NB4 (cell line): ENCODE results near the gene KLHL8.
"Not testable (repeated sequence)": the region's sequence is repeated elsewhere in the genome, so short reads cannot be mapped to it uniquely, and the experiment has no call there.

Experiments used
- DNase-seq: peaks from one replicate; pipeline ENCODE4 v3.0.0; 2010; ENCODE audit warnings: low read depth
- H3K4me3 ChIP-seq: one replicate; pipeline ENCODE4 v1.5.1; 2011; ENCODE audit warnings: mild to moderate bottlenecking, low read depth, low read length, moderate library complexity
- MYC ChIP-seq: IDR thresholded peaks from 2 replicates; pipeline ENCODE4 v1.6.1; 2011; ENCODE audit warnings: low read depth, low read length
- POLR2A ChIP-seq: IDR thresholded peaks from 2 replicates; pipeline ENCODE4 v1.6.1; 2011; ENCODE audit warnings: mild to moderate bottlenecking; ENCODE audit not compliant: insufficient read length; ENCODE audit errors: extremely low read depth
- TF ChIP-seq, protein P1 (sequence below): IDR thresholded peaks from 2 replicates; pipeline ENCODE4 v1.6.1; 2011; ENCODE audit warnings: low read depth, low read length
- TF ChIP-seq, protein P2 (sequence below): IDR thresholded peaks from one replicate; pipeline ENCODE4 v1.5.1; 2012; ENCODE audit warnings: low read depth, low read length

Gene KLHL8

GRCh38 chr4:87153078-87153870 lies 67.1 kb downstream of the KLHL8 start:
- TF ChIP-seq POLR2A = no peak
- TF ChIP-seq, protein P1, sequence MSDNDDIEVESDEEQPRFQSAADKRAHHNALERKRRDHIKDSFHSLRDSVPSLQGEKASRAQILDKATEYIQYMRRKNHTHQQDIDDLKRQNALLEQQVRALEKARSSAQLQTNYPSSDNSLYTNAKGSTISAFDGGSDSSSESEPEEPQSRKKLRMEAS = no peak
- no peak for DNase-seq
- H3K4me3 ChIP-seq = no peak overlapping the region

- DNase-seq = no peak
- TF ChIP-seq, protein P1 = no peak
- TF ChIP-seq, protein P2, sequence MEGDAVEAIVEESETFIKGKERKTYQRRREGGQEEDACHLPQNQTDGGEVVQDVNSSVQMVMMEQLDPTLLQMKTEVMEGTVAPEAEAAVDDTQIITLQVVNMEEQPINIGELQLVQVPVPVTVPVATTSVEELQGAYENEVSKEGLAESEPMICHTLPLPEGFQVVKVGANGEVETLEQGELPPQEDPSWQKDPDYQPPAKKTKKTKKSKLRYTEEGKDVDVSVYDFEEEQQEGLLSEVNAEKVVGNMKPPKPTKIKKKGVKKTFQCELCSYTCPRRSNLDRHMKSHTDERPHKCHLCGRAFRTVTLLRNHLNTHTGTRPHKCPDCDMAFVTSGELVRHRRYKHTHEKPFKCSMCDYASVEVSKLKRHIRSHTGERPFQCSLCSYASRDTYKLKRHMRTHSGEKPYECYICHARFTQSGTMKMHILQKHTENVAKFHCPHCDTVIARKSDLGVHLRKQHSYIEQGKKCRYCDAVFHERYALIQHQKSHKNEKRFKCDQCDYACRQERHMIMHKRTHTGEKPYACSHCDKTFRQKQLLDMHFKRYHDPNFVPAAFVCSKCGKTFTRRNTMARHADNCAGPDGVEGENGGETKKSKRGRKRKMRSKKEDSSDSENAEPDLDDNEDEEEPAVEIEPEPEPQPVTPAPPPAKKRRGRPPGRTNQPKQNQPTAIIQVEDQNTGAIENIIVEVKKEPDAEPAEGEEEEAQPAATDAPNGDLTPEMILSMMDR = no peak
- TF ChIP-seq POLR2A = no peak
- no peak overlapping the region for H3K4me3 ChIP-seq
Measured at GRCh38 chr4:87152310-87153041, 67.9 kb downstream of the KLHL8 start.

DNA sequence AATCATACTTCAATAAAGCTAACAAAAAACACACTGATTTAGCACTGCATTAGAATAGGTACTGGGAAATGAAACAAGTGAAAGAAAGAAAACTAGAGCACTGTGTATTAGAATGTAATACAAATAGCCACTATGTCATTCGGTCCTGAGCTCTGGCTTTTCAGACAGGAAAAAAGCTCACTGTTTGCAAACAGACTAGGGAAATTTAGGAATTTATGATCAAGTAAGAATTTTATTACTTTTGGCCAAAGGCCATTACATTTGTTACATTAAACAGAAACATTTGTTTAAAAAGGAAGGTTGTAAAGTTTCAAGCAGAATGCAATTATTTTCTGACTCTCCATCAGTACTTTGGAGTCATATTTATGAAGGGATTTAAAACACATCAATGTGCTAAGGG lies 68.7 kb downstream of the KLHL8 start:
- DNase-seq = no peak
- TF ChIP-seq, protein P2 = no peak
- no peak for TF ChIP-seq POLR2A
- TF ChIP-seq, protein P1 = no peak
- TF ChIP-seq MYC = no peak
- H3K4me3 ChIP-seq = no peak overlapping the region

DNA sequence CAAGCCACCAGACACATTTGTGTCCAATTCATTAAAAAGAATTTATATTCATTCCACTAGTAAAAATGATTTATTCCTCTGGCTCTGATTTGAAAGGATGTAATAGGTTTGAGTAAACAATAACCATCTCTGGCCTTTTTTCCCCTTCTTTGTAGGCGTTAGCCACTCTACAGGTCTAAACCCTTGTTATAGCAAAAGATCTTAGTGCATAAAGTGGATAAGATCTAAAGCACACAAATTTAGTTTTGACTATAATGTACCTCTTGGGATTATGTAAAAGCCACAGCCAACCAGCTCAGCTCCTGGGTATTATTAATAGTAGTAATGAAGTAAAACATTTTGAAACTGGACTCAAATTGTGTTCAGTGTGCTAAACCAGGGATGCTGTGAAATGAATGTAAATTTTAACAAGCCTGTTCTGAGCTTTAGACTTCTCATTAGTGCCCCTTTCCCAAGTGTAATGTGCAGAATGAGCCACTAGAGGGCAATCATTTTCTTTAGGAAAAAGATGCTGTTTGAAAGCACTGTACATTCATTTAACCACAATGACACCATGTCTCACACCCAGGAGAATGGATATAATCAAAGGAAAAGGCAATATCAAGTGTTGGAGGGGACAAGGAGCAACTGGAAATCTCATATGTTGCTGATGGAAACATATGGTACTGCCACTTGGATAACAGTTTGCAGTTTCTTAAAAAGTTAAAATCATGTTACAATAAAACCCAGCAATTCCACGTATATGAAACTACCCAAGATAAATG lies 69.7 kb downstream of the KLHL8 start:
- peak; percentile 79 for DNase-seq
- no peak for TF ChIP-seq POLR2A
- TF ChIP-seq, protein P2 = peak; percentile 73
- no peak overlapping the region for H3K4me3 ChIP-seq

DNA sequence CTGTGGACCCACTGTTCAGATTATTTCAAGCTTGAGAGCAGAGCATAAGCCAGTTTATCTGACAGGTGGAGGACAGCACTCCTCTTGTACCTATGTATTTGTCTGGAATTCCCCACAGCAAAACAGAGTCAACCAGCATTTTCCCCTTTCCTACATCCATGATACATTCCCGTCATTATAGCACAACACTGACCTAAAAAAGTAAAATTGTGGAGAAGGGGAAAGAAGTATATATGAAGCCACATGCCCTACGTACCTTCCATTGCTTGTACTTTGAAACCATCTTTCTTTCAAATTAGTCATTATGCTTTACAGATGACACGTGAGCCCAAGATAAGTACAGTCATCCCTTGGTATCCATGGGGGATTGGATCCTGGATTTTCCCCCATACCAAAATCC lies 73.3 kb downstream of the KLHL8 start:
- TF ChIP-seq, protein P2 = no peak
- TF ChIP-seq MYC = no peak
- no peak for TF ChIP-seq POLR2A
- TF ChIP-seq, protein P1 = no peak
- H3K4me3 ChIP-seq = no peak overlapping the region
- no peak for DNase-seq

- not testable (repeated sequence) for H3K4me3 ChIP-seq, DNase-seq
Measured at GRCh38 chr4:87145934-87146333, 74.5 kb downstream of the KLHL8 start.
